ENCODE results near the gene CD83. TPM values are rescaled to one million over a fixed set of nuclear protein-coding genes. Genes with fewer than 3 reads are reported as not detected.

CD83 gene
- total and polyA plus RNA-seq, 9 of the 15 experiments (the other 6 are each of a cell fraction or from before 2014, with no cell fraction given) = 2.5 to 4.1 (median 3.4) TPM

DNA sequence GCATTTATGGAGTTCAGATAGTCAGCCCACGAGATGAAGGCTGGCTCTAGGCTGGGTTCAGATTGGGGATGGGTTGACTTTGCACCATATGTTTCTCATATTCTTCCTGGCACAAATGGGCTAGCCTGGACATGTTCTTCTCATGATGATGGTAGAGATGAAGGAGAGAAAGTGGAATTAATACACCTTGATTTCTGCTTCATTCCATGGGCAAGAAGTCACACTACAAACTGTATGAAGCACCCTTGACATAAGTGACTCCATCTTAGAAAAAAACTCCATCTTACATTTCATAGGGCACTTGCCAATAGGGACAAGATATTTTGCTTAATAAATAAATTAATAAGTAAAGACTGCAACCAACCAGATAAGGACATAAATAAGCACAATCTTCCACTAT lies 12.0 kb upstream of the CD83 start (continued):
- TF ChIP-seq CREB3 (tag; conservative IDR thresholded peaks at IDR 0.05; ENCODE audit: low read depth) (peak; percentile 68; the same call in 1 of the 2 replicates), CBX1 (IDR thresholded peaks at IDR 0.05; ENCODE audit: low read depth) (no peak), AFF1 (IDR thresholded peaks at IDR 0.05; ENCODE audit: low read depth in 1 of 2, partially characterized antibody in 2 of 2) (no peak), L3MBTL2 (IDR thresholded peaks at IDR 0.05) (no peak), SUPT5H (IDR thresholded peaks at IDR 0.05) (no peak), MAFK (IDR thresholded peaks at IDR 0.05; ENCODE audit: low read length) (no peak), MYBL2 (IDR thresholded peaks at IDR 0.05; ENCODE audit: low read depth) (no peak), MYBL2 (CRISPR knock-in tag; IDR thresholded peaks at IDR 0.05; ENCODE audit: borderline replicate concordance) (no peak), NR2C1 (IDR thresholded peaks at IDR 0.05) (no peak), NR2C1 (tag; IDR thresholded peaks at IDR 0.05) (0 out of 2 replicates have a peak, but pooled peaks have one; percentile 22), POLR2AphosphoS2 (IDR thresholded peaks at IDR 0.05; ENCODE audit: low read length) (no peak), SNRNP70 (optimal IDR thresholded peaks at IDR 0.05; ENCODE audit: low read depth, low read length) (no peak), ZNF655 (CRISPR knock-in tag; IDR thresholded peaks at IDR 0.05) (no peak), CEBPB (tag; IDR thresholded peaks at IDR 0.05) (no peak), ZNF507 (tag; conservative IDR thresholded peaks at IDR 0.05) (0 out of 2 replicates have a peak, but pooled peaks have one; percentile 29), PTTG1 (tag; IDR thresholded peaks at IDR 0.05; ENCODE audit: low read depth) (0 out of 2 replicates have a peak, but pooled peaks have one; percentile 41), DIDO1 (tag; IDR thresholded peaks at IDR 0.05; ENCODE audit: low read depth) (no peak), SRSF7 (optimal IDR thresholded peaks at IDR 0.05; ENCODE audit: low read depth, low read length) (no peak), DACH1 (IDR thresholded peaks at IDR 0.05; ENCODE audit: partially characterized antibody) (no peak), ZNF324 (CRISPR knock-in tag; IDR thresholded peaks at IDR 0.05) (no peak)
- TF ChIP-seq, protein P1, sequence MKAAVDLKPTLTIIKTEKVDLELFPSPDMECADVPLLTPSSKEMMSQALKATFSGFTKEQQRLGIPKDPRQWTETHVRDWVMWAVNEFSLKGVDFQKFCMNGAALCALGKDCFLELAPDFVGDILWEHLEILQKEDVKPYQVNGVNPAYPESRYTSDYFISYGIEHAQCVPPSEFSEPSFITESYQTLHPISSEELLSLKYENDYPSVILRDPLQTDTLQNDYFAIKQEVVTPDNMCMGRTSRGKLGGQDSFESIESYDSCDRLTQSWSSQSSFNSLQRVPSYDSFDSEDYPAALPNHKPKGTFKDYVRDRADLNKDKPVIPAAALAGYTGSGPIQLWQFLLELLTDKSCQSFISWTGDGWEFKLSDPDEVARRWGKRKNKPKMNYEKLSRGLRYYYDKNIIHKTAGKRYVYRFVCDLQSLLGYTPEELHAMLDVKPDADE (conservative IDR thresholded peaks at IDR 0.05; ENCODE audit: control insufficient read depth, low read depth, low read length) = no peak
- TF ChIP-seq, protein P2, sequence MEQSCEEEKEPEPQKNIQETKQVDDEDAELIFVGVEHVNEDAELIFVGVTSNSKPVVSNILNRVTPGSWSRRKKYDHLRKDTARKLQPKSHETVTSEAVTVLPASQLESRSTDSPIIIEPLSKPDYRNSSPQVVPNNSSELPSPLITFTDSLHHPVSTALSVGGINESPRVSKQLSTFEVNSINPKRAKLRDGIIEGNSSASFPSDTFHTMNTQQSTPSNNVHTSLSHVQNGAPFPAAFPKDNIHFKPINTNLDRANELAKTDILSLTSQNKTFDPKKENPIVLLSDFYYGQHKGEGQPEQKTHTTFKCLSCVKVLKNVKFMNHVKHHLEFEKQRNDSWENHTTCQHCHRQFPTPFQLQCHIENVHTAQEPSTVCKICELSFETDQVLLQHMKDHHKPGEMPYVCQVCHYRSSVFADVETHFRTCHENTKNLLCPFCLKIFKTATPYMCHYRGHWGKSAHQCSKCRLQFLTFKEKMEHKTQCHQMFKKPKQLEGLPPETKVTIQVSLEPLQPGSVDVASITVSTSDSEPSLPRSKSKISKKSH (CRISPR knock-in tag; IDR thresholded peaks at IDR 0.05) = no peak

Data from K562 (cell line).